GM19467 (cell line): ENCODE measurements around the gene METTL23.

ENCODE experiments used
- ATAC-seq: cut with Tn5 transposase; IDR thresholded peaks from one replicate; pipeline ENCODE4 v1.9.1; 2021; ENCODE audit warnings: mild to moderate bottlenecking, moderate library complexity; ENCODE audit not compliant: unreplicated experiment

Gene METTL23

DNA sequence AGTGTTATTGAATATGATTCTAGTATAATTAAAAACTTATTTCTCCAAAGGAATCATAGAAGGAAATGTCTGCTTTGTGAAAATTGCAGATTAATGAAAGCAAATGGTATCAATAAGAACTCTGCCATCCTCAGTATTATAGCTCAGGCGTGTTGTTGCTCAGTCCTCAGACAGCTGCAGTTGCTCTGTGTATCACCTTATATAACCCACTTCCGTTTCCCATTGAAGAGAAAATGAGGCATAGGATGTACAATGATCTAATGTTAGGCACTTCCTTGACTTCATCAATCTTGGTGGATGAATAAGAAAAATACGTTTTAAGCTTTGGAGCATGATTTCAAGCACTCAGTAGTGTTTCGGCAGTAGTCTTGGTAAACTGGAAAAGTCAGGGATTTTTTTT lies 25.4 kb downstream of the METTL23 start:
- ATAC-seq = no peak

DNA sequence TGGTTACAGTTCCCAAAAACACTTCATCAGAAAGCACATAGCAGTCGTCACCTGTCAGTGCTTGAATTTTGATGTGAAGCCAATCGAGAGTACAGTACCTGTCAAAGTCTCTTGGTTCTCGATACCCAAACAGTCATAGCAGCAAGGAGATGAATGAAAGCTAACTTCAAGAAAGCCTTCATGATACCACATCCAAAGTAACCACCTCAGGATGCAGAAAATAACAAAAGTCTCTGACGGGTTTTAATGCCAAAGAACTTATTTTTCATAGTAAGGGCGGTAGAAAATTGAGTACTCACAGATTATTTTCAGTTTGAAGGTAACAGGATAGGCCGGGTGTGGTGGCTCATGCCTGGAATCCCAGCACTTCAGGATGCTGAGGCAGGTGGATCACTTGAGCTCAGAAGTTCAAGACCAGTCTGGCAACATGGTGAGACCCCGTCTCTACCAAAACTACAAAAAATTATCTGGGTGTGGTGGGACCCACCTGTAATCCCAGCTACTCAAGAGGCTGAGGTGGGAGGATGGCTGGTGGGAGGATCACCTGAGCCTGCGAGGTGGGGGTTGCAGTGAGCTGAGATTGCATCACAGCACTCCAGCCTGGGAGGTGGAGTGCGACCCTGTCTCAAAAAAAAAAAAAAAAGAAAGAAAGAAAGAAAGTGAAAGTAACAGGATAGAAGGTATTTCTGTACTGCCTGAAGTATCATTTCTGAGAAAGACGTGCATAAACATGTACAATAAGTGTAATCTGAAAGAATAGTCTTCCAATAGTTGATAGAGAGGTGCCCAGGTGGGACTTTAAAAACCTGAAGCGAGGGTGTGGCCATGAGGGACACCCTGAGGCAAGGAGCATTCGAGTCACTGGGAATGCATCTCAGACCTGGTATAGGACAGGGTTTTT lies 26.7 kb downstream of the METTL23 start:
- ATAC-seq = no peak

DNA sequence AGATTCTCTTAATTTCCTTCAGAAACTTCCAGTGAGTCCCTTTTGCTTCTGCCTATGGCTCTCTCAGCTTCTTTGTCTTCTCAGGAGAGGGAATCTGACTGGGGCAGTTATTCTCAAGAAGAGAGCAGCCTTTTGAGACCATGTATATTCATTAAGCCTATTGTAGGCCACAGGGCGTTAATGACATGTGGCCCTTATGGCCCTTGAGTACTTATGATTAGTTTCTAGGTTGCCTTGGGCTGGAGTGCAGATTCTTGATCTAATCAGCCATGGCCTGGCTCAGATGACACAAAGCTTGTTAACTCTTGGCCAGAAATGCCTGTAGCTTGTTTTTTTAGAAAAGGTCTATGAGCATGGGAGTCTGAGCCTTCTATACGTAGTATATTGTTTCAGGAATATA lies 28.6 kb downstream of the METTL23 start:
- ATAC-seq = no peak

- ATAC-seq = no peak
Observed at GRCh38 chr17:76757256-76757655, 30.6 kb downstream of the METTL23 start.

GRCh38 chr17:76758570-76758969 lies 31.9 kb downstream of the METTL23 start:
- no peak for ATAC-seq

DNA sequence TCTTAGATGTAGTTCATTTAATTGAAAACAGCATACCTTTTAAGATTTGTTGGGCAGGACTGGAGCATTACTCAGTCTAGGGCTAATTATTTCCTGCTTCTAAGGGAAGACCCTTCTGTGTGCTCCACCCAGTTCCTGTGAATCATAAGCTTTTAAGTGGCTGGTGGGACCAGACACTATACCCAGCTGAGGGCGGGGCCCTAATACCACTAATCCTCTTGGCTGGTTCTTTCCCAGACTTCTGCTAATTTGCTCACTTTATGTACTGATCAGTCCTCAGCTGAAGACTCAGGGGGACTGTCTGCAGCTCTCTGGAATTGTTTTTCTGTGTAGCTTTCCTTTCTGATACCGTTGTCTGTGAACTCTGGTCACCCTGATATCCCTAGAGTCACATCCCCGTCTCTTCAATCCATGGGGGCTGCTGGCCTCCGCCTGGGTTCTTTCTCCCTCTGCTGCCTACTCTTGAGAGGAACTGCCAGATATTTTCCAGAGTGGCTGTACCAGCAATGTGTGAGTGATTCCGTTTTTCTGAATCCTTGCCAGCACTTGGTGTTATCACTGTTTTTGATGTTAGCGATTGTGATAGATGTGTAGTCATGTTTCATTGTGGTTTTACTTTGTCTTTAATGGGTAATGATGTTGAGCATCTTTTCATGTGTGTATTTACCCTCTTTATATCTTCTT lies 46.3 kb downstream of the METTL23 start:
- ATAC-seq = no peak

GRCh38 chr17:76775021-76775600 lies 48.5 kb downstream of the METTL23 start:
- ATAC-seq = no peak

- ATAC-seq = no peak
Observed at GRCh38 chr17:76781056-76781982, 54.7 kb downstream of the METTL23 start.

DNA sequence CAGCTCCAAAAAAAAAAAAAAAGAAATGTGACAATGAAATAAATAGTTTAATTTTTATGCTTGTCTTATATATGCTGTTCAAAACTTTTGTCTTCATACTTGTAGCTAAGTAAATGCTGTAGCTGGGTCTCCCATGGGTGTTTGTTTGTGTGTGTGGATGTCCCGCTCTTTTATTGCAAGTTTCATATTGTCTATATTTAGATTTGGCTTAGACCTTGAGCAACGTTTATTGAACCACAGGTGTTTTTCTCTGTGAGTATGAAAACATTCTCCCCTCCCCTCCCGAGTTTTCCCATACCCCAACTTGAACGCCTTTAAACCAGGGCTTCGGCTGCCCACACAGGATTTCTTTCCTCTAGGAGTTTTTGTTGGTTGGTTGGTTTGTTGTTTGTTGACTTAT lies 56.5 kb downstream of the METTL23 start:
- ATAC-seq = no peak
